Stimulated activated CD4-positive, alpha-beta T cell treated with anti-CD3 and anti-CD28 coated beads, Interleukin-1b, Interleukin-23, amount 100 ng/mL, for 1 hour (primary cell): ENCODE results near the gene PRKAR1A.
"Not testable (repeated sequence)": the region's sequence is repeated elsewhere in the genome, so short reads cannot be mapped to it uniquely, and the experiment has no call there.

Experiments
- DNase-seq, 2 donors: peaks; one replicate each; pipeline ENCODE4 v3.0.0-alpha.2; 2020; ENCODE audit warnings: low read depth in 2 of 2

Gene PRKAR1A

GRCh38 chr17:68511254-68511670 lies 968 bp upstream of the PRKAR1A start:
- no peak for DNase-seq

- DNase-seq, result peak; percentile 22 to 32
Measured at GRCh38 chr17:68511671-68512246, 471 bp upstream of the PRKAR1A start.

- no peak for DNase-seq
Measured at GRCh38 chr17:68512960-68513474, 787 bp downstream of the PRKAR1A start.

GRCh38 chr17:68513932-68514331 lies 1.7 kb downstream of the PRKAR1A start:
- DNase-seq, result no peak

GRCh38 chr17:68514831-68515635 lies 2.8 kb downstream of the PRKAR1A start:
- DNase-seq, result no peak

- no peak for DNase-seq
Measured at GRCh38 chr17:68516732-68517131, 4.5 kb downstream of the PRKAR1A start.

- DNase-seq, result not testable (repeated sequence)
Measured at GRCh38 chr17:68517605-68518004, 5.4 kb downstream of the PRKAR1A start.

- DNase-seq, result no peak
Measured at GRCh38 chr17:68518063-68518815, 6.0 kb downstream of the PRKAR1A start.

GRCh38 chr17:68519051-68519450 lies 6.8 kb downstream of the PRKAR1A start:
- not testable (repeated sequence) for DNase-seq

- no peak for DNase-seq
Measured at GRCh38 chr17:68519911-68520310, 7.7 kb downstream of the PRKAR1A start.

- no peak for DNase-seq
Measured at GRCh38 chr17:68522266-68522665, 10.0 kb downstream of the PRKAR1A start.

- no peak for DNase-seq
Measured at GRCh38 chr17:68526548-68526947, 14.3 kb downstream of the PRKAR1A start.

- DNase-seq, result no peak
Measured at GRCh38 chr17:68527314-68527713, 15.1 kb downstream of the PRKAR1A start.

- DNase-seq, result no peak
Measured at GRCh38 chr17:68531252-68531651, 19.0 kb downstream of the PRKAR1A start.

GRCh38 chr17:68532826-68533225 lies 20.6 kb downstream of the PRKAR1A start:
- DNase-seq, result no peak

- no peak for DNase-seq
Measured at GRCh38 chr17:68533887-68534694, 21.9 kb downstream of the PRKAR1A start.

GRCh38 chr17:68534695-68535088 lies 22.5 kb downstream of the PRKAR1A start:
- DNase-seq, result no peak

GRCh38 chr17:68535922-68536321 lies 23.7 kb downstream of the PRKAR1A start:
- no peak for DNase-seq

GRCh38 chr17:68539548-68540467 lies 27.6 kb downstream of the PRKAR1A start:
- DNase-seq, result no peak

- DNase-seq, result no peak
Measured at GRCh38 chr17:68540981-68541380, 28.8 kb downstream of the PRKAR1A start.
